GM19043 (cell line): ENCODE results near the gene ASRGL1.
"Not testable (repeated sequence)": the region's sequence is repeated elsewhere in the genome, so short reads cannot be mapped to it uniquely, and the experiment has no call there.

ENCODE experiments used
- ATAC-seq: cut with Tn5 transposase; IDR thresholded peaks from one replicate; pipeline ENCODE4 v1.9.1; 2021; ENCODE audit warnings: low read depth; ENCODE audit not compliant: unreplicated experiment

Gene ASRGL1

DNA sequence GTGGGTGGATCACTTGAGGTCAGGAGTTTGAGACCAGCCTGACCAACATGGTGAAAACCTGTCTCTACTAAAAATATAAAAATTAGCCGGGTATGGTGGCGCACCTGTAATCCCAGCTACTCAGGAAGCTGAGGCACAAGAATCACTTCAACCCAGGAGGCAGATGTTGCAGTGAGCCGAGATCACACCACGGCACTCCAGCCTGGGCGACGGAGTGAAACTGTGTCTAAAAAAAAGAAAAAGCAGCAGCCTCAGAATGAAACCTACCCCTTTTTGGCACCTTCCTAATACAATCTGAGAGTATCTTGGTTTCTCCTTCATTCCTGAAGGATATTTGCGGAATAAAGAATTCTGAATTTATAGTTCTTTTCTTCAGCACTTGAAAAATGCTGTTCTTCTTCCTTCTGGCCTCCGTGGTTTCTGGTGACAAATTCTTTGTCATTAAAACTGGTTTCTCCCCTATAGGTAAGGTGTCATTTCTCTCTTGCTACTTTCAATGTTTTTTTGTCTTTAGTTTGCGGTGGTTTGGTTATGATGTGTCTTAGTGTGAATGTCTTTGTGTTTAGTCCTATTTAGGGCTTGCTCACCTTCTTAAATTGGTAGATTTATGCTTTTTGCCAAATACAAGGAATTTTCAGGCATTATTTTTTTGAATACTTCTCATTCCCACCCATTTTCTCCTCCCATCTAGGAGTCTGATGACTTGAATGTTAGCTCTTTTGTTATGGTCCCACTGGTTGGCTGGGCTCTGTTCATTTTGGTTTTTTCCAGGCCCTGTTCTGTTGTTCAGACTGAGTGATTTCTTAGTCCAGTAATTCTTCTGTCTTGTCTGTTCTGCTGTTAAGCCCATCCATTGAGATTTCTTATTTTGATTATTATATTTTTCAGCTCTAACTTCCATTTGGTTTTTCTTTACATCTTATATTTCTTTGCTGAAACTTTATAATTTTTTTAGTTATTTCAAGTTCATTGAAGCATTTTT, 15.4 kb downstream of the ASRGL1 start:
- no peak for ATAC-seq

- no peak for ATAC-seq
Observed at GRCh38 chr11:62353841-62354240, 16.6 kb downstream of the ASRGL1 start.

- no peak for ATAC-seq
Observed at GRCh38 chr11:62358273-62358672, 21.0 kb downstream of the ASRGL1 start.

- ATAC-seq: no peak
Observed at GRCh38 chr11:62359475-62359874, 22.2 kb downstream of the ASRGL1 start.

- no peak for ATAC-seq
Observed at GRCh38 chr11:62360685-62361084, 23.4 kb downstream of the ASRGL1 start.

DNA sequence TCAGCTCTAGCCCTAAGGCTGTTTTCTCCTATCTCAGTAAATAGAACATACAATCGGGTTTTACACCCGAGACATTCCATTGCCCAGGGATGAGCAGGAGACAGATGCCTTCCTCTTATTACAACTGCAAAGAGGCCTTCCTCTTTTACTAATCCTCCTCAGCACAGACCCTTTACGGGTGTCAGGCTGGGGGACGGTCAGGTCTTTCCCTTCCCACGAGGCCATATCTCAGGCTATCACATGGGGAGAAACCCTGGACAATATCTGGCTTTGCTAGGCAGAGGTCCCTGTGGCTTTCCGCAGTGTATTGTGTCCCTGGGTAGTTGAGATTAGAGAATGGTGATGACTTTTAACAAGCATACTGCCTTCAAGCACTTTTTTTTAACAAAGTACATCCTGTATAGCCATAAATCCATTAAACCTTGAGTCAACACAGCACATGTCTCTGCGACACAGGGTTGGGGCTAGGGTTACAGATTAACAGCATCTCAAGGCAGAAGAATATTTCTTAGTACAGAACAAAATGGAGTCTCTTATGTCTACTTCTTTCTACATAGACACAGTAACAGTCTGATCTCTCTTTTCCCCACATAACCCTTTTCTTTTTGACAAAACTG, 31.7 kb downstream of the ASRGL1 start:
- not testable (repeated sequence) for ATAC-seq

- ATAC-seq: no peak
Observed at GRCh38 chr11:62370743-62371440, 33.6 kb downstream of the ASRGL1 start.

DNA sequence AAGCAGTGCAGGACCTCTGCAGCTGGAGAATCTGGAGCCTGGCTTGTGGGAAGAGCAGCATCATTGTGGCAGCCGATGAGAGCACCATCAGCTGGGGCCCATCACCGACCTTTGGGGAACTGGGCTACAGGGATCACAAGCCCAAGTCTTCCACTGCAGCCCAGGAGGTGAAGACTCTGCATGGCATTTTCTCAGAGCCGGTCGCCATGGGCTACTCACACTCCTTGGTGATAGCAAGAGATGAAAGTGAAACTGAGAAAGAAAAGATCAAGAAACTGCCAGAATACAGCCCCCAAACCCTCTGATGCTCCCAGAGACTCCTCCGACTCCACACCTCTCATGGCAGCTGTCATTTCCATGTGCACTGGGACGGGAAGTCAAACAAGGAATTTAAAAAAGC, 35.6 kb downstream of the ASRGL1 start:
- no peak for ATAC-seq

GRCh38 chr11:62373464-62374119, 36.3 kb downstream of the ASRGL1 start:
- no peak for ATAC-seq

DNA sequence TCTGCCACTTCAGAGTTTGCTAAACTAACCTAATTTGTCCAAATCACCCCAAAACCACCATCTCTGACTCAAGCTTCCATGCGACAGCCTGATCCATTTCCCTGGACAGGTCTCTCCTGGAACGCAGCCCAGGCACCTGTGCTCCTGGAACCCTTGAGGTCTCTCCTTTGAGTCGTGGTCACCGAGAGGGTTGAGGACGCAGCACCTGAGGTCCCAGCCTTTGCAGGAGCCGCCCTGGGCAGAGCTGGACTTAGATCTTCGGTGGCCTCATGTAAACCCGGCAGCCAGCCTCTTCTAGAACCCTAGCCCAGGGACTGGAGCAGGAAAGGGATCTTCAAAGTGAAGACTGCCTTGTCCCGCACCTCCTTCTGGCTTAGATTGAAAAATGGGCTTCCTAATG, 37.6 kb downstream of the ASRGL1 start:
- ATAC-seq: no peak

- ATAC-seq: not testable (repeated sequence)
Observed at GRCh38 chr11:62378459-62379063, 41.3 kb downstream of the ASRGL1 start.

DNA sequence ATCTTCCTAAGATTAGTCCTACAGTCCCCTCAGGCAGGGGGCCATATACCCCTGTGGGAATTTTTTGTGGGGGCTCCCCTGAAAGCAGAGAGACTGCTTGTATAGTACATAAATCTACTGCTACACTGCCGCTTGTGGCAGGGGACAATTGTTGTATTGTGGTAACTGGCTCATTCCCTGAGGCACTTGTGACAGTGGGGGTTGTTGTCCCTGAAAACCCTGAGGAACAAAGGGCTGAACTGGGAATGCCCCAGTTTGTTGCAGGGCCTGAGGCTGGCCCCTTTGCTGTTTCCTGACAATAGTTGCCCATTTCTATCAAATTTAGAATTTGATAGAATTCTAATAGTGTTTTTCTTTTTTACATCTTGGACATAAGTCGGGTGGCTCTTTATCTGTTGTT, 42.3 kb downstream of the ASRGL1 start:
- not testable (repeated sequence) for ATAC-seq

DNA sequence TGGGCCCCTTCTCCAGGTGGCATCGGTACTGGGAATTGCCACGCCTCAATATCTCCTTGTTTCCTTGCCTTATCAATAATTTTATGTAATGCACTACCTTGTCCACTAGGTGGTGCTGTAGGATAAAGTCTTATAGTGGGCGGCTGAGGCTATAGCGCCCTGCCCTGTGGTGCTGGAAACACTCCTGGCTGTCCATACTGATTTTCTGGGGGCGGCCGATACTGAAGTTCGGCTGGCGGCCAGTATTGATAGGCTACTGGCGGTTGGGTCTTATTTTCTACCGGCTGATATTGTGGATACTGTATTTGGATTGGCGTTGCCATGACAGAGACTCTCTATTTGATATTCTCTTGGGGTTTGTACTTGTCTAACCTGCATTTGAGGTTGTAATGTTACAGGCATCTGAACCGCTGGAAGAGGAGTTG, 43.6 kb downstream of the ASRGL1 start:
- ATAC-seq: not testable (repeated sequence)

DNA sequence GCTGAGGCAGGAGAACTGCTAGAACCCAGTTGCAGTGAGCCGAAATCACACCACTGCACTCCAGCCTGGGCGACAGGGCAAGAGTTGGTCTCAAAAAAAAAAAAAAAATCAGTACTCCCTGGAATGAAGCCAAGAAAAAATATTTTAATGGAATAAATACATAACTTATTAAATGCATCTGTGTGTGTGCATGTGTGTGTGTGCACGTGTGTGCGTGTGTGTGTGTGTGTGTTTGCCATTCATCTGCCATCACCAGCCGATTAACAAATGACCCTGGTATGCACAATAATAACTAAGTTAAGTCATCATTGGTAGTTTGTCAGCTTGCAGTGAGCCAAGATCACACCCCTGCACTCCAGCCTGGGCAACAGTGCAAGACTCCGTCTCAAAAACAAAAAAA, 46.6 kb downstream of the ASRGL1 start:
- ATAC-seq: no peak

GRCh38 chr11:62386083-62386482, 48.8 kb downstream of the ASRGL1 start:
- ATAC-seq: not testable (repeated sequence)

DNA sequence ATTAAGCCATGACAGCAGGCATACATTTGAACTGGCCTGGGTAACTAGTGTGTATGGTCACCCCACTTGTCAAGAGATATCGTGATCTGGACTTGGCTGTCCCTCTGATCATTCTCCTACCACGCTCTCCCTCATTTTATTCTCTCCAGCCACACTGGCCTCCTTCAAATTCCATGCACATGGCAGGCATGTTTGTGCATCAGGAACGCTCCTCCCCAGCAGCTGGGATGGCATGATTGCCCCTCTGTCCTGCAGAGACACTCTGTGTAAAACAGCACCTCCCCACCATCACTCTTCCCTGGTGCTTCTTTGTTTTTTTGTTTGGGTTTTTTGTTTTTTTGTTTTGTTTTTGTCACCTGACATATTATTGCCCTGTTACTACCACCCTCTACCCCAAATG, 50.1 kb downstream of the ASRGL1 start:
- ATAC-seq: no peak

DNA sequence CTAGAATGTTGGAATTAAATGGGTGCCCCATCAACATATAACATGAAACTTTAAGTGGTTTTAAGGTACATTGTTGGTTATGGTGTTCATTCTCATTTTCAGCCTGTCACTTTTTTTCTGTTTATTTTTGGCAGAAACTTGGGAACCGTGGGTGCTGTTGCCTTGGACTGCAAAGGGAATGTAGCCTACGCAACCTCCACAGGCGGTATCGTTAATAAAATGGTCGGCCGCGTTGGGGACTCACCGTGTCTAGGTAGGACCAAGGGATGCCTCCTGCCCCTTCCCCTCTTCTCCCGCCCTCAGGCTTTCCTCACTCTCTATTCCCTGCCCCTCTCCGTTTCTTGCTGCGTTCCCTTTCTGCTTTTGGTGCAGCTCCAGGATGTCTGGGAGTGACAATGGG, 51.8 kb downstream of the ASRGL1 start:
- no peak for ATAC-seq

GRCh38 chr11:62390237-62390636, 53.0 kb downstream of the ASRGL1 start:
- no peak for ATAC-seq

- no peak for ATAC-seq
Observed at GRCh38 chr11:62390722-62391121, 53.5 kb downstream of the ASRGL1 start.
